GM19468 (cell line): Measurements from ENCODE around the gene RGS6.
A peak's percentile ranks its signal among the peaks of the same experiment; 100 is the strongest.
"Not testable (repeated sequence)": the region's sequence is repeated elsewhere in the genome, so short reads cannot be mapped to it uniquely, and the experiment has no call there.

Experiments used
- ATAC-seq: cut with Tn5 transposase; IDR thresholded peaks from one replicate; pipeline ENCODE4 v1.9.1; 2021; ENCODE audit warnings: mild to moderate bottlenecking, moderate library complexity, moderate number of reproducible peaks; ENCODE audit not compliant: unreplicated experiment; ENCODE audit errors: extremely low read depth

RGS6 gene

GRCh38 chr14:72476657-72477499 is 544.6 kb downstream of the RGS6 start:
- peak; percentile 74 for ATAC-seq

- ATAC-seq, result not testable (repeated sequence)
Measured at GRCh38 chr14:72477578-72477977, 545.3 kb downstream of the RGS6 start.

GRCh38 chr14:72478471-72478893 is 546.3 kb downstream of the RGS6 start:
- ATAC-seq, result no peak

GRCh38 chr14:72479461-72479931 is 547.3 kb downstream of the RGS6 start:
- no peak for ATAC-seq

- ATAC-seq, result no peak
Measured at GRCh38 chr14:72480464-72481243, 548.4 kb downstream of the RGS6 start.

- no peak for ATAC-seq
Measured at GRCh38 chr14:72483311-72483710, 551.1 kb downstream of the RGS6 start.

GRCh38 chr14:72485695-72486094 is 553.5 kb downstream of the RGS6 start:
- no peak for ATAC-seq

- no peak for ATAC-seq
Measured at GRCh38 chr14:72488514-72488913, 556.3 kb downstream of the RGS6 start.

GRCh38 chr14:72492196-72492595 is 560.0 kb downstream of the RGS6 start:
- no peak for ATAC-seq

- ATAC-seq, result no peak
Measured at GRCh38 chr14:72495668-72496067, 563.4 kb downstream of the RGS6 start.

GRCh38 chr14:72498646-72499045 is 566.4 kb downstream of the RGS6 start:
- no peak for ATAC-seq

GRCh38 chr14:72499746-72500145 is 567.5 kb downstream of the RGS6 start:
- ATAC-seq, result no peak

- ATAC-seq, result no peak
Measured at GRCh38 chr14:72500234-72500838, 568.1 kb downstream of the RGS6 start.

GRCh38 chr14:72501439-72501838 is 569.2 kb downstream of the RGS6 start:
- no peak for ATAC-seq

- ATAC-seq, result no peak
Measured at GRCh38 chr14:72503271-72503670, 571.0 kb downstream of the RGS6 start.

- ATAC-seq, result no peak
Measured at GRCh38 chr14:72503696-72504368, 571.6 kb downstream of the RGS6 start.

GRCh38 chr14:72510566-72510965 is 578.3 kb downstream of the RGS6 start:
- ATAC-seq, result no peak

- no peak for ATAC-seq
Measured at GRCh38 chr14:72512281-72512680, 580.1 kb downstream of the RGS6 start.

- no peak for ATAC-seq
Measured at GRCh38 chr14:72512925-72513324, 580.7 kb downstream of the RGS6 start.

GRCh38 chr14:72513346-72513745 is 581.1 kb downstream of the RGS6 start:
- no peak for ATAC-seq
